GM18520 (cell line): ENCODE results near the gene ACTR3C.
"Not testable (repeated sequence)": the region's sequence is repeated elsewhere in the genome, so short reads cannot be mapped to it uniquely, and the experiment has no call there.

Experiments used
- ATAC-seq: cut with Tn5 transposase; IDR thresholded peaks from one replicate; pipeline ENCODE4 v1.9.1; 2021; ENCODE audit not compliant: unreplicated experiment

The ACTR3C gene

GRCh38 chr7:150285849-150286754 is 37.2 kb downstream of the ACTR3C start:
- not testable (repeated sequence) for ATAC-seq

GRCh38 chr7:150283608-150284007 is 39.7 kb downstream of the ACTR3C start:
- ATAC-seq = not testable (repeated sequence)

DNA sequence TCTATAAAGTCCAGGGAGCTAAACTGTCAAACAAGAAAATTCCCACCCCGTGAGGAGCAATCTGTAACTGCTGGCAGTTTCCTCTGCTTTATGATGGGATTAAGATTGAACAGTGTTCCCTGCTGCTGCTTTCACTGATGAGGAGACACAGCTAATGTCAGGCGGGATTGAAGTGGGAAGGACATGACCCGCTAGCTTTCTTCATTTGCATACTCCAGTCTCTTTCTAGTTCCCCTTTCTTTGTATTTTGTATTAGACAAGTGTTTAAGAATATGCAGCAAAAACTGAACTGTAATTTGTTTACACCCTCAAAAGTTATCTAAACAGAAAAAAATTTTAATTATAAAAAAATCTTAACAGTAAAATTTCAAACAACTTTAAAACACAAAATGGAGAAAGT is 40.2 kb downstream of the ACTR3C start:
- not testable (repeated sequence) for ATAC-seq

DNA sequence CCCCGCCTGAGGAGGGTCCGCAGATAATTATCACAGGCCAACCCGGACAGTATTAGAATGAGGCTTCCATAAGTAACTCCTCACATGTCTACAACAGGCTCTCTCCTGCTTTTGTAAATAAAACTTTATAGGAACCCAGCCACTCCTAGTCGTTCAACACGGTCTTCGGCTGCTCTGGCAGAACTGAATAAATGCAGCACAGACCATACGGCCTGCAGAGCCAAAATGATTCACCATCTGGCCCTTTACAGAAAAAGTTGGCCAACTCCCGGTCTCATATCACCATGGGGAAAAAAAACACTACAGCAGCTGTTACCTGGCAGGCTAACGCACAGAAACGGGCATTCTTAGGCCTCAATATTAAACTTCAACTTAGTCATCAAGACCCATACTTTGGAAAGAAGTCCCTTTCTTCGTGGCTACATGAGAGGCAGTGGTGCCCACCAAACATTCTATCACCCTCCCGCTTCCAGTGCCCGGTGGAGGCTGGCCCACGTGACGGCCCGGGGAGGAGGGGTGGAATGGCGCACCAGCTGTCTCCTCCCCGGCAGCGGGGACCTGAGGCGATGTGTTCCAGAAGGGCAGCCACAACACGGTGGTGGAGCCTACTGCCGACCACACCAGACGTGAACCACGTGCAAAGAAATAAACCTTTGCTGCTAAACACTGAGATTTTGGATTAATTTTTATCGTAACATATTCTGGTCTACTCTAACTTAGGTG is 41.5 kb downstream of the ACTR3C start:
- not testable (repeated sequence) for ATAC-seq

- ATAC-seq = not testable (repeated sequence)
These were observed 45.0 kb downstream of the ACTR3C start for GRCh38 chr7:150278383-150278782.

GRCh38 chr7:150276132-150276695 is 47.1 kb downstream of the ACTR3C start:
- not testable (repeated sequence) for ATAC-seq

- not testable (repeated sequence) for ATAC-seq
These were observed 51.4 kb downstream of the ACTR3C start for GRCh38 chr7:150271898-150272297.

GRCh38 chr7:150270101-150270824 is 53.1 kb downstream of the ACTR3C start:
- ATAC-seq = not testable (repeated sequence)

- not testable (repeated sequence) for ATAC-seq
These were observed 54.5 kb downstream of the ACTR3C start for GRCh38 chr7:150268798-150269197.

- not testable (repeated sequence) for ATAC-seq
These were observed 55.1 kb downstream of the ACTR3C start for GRCh38 chr7:150268287-150268686.

GRCh38 chr7:150266953-150267665 is 56.2 kb downstream of the ACTR3C start:
- ATAC-seq = not testable (repeated sequence)

DNA sequence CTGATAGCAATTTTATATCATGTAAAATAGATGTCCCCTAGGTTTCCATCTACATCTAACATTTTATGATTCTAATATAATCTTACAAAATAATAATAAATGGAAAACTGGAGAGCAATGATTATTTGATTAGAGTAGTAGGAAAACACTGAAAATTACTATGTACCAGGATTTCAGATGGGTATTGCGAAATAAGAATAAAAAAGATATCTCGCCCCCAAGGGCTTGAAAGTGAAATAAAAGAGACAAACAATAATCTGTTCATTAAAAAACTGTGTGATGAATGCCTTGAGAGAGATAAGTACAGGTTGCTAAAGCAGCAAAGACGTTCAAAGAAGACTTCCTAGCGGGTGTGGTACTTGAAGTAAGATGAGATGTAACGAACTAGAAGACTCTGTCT is 60.7 kb downstream of the ACTR3C start:
- not testable (repeated sequence) for ATAC-seq

DNA sequence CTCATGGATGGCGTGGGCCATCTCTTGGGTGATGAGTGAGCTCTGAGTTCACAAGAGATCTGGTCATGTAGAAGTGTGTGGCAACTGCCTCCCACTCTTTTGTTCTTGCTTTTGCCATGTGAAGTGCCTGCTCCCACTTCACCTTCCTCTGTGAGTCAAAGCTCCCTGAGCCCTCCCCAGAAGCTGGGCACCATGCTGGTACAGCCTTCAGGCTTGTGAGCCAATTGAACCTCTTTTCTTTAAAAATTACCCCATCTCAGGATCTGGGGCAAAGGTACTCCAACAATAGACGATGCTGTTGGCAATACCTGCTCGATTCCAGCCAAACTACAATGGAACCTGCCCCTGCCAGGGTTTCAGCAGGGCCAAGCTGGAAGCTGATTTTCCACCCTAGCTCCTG is 75.6 kb downstream of the ACTR3C start:
- ATAC-seq = not testable (repeated sequence)

- not testable (repeated sequence) for ATAC-seq
These were observed 78.1 kb downstream of the ACTR3C start for GRCh38 chr7:150245208-150245607.

DNA sequence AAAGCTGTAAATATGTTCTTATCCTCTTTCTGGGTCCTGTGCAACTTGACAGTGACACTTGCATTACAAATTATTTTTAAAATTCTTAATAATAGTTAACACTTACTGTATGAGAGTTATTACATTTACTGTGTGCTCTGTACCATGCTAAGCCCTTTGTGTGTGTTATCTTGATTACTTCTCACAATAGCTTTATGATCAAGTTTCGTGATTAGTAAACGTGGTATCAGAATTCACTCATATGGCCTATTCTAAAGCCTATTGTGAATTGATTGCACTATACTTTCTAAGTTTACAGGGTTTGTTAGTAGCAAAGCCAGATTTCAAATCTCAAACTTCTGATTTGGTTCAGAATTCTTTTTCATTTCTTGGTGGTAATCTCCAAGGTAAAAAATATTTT is 80.4 kb downstream of the ACTR3C start:
- ATAC-seq = not testable (repeated sequence)

DNA sequence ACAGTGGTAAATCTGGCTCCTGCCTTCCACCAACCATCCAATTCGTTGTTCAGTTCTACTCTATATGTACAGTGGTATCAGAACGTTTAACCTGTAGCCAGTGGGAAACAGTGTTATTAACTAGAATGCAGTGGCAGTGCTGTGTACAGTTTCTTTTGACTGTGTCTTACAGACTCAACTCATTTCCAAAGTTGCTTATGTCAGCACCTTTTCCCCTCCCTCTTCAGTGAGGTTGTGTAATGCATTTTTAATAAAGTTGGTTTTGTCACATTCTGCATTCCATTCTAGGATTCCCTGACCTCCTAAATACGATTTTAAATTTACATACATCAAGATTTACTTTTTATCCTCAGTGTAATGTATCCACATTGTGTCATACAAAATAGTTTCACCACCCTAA is 97.9 kb downstream of the ACTR3C start:
- ATAC-seq = not testable (repeated sequence)

DNA sequence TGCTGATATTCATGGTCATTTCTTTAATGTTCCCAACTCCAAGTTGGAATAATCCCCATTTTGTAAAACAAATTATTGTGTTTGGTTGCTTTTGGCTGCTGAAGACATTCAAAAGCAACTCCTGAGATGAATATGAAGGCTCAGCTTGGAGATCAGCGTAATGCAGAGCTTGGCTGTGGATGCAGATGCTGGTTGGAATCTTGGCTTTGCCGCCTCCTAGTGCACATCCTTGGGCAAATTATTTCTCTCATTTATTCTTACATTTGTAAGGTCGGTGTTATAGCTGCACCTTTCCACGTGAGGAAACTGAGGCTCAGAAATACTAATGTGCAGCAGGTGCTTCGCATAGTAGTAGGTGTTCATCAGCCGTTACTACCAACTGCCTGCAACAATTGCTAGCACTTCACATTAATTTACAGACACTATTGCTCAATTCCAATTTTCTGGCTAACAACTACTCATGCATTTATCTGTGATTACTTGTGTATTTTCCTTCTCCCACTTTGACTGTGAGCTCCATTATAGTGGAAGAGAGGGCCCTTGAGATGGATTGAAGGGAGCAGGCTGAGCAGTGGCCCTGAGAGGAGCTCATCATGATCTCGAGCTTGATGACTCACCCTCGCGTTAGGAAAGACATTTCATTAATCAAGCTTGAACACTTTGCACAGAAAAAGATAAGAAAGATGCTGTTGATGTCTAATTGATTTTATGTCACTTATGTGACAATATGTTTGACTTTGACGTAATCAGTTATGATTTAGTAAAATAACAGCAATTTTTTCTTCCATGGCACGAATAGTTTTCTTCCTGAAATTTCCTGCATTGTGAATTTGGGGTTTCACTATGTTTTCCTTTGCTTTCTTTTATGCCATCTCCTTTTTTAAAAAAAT is 101.0 kb downstream of the ACTR3C start:
- ATAC-seq = not testable (repeated sequence)

DNA sequence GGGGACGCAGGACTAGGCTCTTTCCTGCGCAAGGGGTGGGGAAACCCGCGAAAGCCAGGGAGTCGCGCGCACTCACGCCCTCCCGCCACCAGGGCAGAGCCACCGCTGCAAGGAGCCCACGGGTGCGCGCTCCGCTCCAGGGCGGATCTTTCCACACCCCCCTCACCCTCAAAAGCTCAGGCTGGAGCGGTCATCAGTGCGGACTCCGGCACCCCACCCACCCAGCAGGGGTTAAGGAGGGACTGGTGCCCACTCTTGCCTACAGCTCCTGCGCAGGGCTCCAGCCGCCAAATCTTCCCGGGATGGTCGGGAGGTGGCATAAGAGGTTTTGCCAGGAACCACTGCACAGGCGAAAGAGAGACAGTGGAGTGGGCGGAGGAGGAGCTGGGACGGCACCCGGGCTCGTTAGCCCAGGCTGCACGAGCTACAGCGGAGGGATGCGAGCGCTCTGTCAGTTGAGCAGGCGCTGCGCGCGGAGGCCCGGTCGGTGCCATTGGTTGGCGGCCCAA is 102.6 kb downstream of the ACTR3C start:
- ATAC-seq = not testable (repeated sequence)
